GM18519 (cell line): ENCODE data around the gene GDF10.

ENCODE experiments used
- ATAC-seq: cut with Tn5 transposase; IDR thresholded peaks from one replicate; pipeline ENCODE4 v1.9.1; 2021; ENCODE audit warnings: mild to moderate bottlenecking, moderate library complexity; ENCODE audit not compliant: unreplicated experiment, low FRiP score

GDF10 gene

DNA sequence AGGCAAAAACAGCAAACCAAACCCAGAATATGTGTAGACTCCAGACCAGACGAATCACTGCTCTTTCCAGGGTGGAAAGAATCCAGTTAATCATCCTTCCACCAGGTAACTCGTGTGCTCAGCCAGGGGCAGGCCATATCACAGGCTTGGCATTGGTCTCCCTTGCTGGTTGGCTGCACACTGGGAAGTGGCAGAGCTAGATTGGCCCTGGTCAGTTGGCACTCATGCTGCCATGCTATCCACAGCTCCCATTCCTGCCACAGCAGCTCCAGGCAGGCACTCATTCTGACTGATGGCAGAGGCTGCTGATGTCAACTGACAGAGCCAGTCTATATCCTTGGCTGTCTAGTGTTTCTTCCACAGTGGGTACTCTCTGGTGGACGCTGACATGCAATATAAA lies 9.7 kb upstream of the GDF10 start:
- no peak for ATAC-seq

DNA sequence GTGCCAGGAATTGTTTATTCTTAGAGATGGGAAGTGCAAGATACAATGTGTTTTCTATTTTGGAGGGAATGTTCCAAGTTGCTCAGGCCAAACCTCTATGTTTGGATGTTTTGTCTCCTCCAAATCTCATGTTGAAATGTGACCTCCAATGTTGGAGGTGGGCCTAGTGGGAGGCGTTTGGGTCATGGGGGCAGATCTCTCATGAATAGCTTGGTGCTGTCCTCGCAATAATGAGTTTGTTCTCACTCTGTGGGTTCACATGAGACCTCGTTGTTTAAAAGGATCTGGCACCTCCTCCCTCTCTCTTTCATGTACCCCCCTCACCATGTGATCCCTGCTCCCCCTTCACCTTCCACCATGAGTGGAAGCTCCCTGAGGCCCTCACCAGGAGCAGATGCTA lies 8.3 kb upstream of the GDF10 start:
- ATAC-seq = no peak

- no peak for ATAC-seq
Measured at GRCh38 chr10:47294057-47294456, 5.9 kb upstream of the GDF10 start.

DNA sequence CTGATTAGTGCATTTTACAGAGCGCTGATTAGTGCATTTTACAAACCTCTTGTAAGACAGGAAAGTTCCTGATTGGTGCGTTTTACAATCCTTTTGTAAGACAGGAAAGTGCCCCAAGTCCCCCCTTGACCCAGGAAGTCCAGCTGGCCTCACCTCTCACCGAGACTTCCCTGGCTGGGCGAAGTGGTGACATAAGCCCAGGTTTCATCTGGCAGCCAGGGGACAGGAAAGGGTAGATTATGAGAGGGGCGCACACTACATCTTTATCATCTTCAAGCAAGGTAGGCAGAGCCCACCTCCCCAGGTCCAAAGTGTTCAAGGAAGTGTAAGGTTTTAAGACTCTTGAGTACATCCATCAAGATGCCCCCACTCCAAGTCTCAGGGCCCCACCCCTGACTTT lies 5.5 kb upstream of the GDF10 start:
- ATAC-seq = no peak

- no peak for ATAC-seq
Measured at GRCh38 chr10:47295411-47295810, 4.6 kb upstream of the GDF10 start.

DNA sequence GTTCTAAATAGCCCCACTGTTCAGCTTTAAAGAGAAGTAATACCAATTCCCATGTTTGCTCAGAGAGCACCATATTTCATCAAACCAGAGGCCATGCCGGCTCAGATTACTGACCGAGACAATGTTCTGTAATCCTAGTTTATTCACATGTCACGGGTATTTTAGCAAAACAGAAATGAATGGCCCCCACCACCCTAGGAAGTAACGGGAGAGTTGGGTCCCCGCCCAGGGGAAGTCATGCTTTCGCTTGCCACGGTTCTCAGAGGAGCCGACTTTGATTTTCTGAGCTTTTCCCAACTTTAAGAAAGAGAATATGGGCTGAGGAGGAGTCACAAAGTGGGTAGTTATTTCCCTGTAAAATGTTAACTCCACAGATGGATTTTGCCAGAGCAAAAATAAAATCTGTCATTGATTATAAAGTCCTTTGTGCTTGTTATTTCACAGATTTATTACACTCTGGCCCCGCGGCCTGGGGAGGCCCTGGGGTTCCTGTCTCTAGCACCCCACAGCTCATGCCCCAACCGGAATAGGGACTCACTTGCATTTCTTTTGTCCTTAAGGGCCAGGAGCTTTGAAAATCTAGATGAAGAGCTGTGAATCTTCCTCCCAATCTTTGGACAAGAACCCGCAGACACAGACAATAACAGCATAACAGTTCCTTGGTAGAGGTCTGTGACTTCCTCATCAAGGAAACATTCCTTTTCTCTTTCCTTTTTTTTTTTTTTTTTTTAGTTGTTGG lies 3.7 kb upstream of the GDF10 start:
- no peak for ATAC-seq

DNA sequence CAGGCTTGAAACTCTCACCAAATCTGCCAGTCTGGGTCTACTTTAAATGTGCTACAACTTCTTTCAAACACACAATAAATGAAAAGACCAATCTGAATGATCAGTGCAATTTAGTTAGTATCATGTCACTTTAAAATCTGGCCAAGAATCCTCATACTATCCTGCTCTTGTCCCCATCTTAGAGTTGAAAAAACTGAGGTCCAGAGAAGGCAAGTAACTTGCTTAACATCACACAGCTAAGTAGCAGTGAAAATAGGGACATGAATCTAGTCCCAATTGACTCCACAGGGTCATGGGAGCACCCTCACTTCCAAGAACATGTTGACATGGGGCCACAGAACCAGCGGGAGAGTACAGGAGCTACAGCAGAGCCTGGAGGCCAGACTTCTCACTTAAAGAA lies 3.1 kb upstream of the GDF10 start:
- ATAC-seq = no peak

- no peak for ATAC-seq
Measured at GRCh38 chr10:47297866-47298540, 2.0 kb upstream of the GDF10 start.

DNA sequence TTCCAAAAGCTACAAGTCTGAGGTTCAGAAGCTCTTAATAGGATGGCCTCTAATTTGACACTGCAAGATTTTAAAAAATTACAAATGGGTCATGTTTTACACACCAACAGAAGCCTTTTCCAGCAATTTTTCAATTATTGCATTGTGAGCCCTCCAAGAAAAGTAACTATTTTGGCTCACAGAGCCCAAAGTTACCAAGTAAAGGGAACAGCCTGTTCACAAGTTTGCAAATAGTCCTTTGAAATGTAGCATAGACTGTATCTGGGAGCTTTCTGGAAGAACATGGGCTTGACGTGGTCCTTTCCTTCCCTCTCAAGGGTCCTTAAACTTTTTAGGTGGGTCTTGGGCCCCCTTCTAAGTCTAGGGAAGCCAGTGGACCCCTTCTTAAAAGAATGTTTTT lies 1.3 kb upstream of the GDF10 start:
- ATAC-seq = no peak

GRCh38 chr10:47300429-47300931 lies 483 bp downstream of the GDF10 start:
- no peak for ATAC-seq

DNA sequence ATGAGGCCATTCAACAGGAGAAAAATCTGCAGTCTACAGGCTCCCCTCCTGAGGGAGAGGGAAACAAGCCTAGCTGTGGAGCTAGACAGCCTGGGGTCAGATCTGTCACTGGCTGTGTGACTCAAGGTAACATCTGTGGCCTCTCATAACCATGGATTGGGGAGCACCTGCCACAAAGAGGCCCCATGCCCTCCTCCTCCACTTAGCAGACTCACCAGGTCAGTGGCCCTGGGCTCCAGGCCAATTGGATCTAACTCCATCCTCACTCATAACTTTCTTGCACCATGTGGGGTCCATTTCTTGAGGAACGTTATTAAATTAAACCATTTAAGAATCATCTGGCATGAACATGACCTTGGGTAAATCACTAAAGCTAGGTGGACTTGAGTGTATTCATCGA lies 1.8 kb downstream of the GDF10 start:
- ATAC-seq = no peak

DNA sequence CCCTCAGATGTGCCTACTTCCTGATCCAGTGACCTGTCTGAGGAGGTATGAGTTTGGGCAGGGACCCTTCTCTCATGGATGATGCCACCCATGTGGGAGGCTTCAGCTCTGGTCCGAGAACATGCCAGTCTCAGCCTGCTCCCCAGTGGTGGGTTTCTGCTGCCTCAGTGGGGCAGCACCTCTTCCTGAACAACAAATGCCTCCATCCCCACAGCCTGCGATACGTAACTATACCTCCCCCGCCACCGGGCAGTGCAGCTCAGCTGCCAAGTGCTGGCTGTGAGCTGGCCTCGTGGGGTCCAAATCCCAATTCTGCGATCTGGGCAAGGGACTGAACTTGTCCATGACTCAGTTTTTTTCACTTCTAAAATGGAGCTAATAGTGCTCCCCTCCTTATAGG lies 3.1 kb downstream of the GDF10 start:
- ATAC-seq = no peak

GRCh38 chr10:47303866-47304265 lies 3.9 kb downstream of the GDF10 start:
- no peak for ATAC-seq

DNA sequence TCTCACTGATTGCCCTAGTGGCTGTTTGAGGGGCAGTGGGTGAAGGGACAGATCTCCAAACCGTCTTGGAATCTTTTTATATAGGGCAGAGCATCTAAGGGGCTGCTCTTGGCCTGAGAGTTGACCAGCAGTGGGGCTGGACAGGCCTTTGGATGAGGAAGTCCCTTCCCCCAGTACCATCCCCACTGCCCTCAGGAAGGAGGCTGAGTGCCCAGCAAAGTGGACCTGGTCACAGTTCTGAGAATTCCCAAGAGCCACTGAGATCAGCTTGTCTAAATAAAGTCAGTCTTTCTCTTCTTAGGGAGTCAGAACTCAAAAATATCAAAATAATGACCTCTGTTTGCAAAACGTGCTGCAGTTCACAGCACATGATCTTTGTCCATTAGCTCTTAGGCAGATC lies 5.6 kb downstream of the GDF10 start:
- no peak for ATAC-seq

DNA sequence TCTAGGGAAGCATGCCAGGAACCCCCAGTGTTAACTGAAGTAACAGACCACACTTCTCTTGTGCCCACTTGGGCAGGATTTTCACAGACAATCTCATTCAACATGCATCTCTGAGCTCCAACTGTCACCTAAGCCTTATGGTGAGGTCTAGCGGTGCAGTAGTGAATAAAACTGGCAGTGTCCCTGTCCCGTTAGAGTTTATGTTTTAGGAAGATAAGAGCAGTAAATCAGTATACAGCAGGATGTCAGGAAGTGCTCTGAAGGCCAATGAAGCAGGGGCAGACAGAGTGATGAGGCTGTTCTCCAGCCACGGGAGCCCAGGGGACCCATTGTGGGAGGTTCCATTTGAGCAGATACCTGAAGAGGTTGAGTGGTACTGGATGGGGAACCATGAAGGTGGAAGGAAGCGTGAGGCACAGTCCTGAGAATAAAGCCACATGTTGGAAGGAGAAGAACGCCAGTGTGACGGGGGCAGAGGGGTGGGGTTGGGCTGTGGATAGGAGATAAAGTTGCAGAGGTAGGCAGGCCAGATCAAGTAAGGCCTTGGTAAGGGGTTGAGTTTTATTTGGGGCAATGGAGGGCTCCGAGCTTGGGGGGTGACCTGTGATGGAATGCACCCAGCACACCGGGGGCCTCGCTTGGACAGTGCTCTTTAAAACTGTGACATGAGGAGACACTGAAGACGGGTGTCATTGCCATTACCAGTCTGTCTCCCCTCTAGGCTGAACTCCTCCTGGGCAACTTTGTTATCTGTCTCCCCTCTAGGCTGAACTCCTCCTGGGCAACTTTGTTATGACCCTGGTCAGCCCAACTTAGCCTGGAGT lies 6.6 kb downstream of the GDF10 start:
- no peak for ATAC-seq

DNA sequence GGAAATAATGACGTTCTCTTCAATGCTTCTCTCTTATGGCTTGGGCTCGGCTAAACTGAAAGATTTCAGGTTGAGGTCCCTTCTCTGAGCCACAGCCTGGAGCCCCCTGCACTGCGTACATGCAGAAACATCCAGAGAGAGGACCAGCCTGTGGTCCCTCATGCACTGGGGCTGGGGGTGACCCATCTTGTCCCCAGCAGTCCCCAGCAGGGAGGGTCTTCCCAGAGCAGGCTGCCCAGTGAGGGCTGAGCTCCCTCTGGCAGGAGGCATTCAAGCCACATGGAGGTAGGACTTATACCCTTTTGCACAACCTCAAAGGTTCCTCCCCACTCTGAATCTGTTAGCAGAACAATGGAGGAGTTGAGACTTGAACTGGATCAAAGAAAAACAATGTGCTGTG lies 7.4 kb downstream of the GDF10 start:
- ATAC-seq = no peak

GRCh38 chr10:47308775-47309174 lies 8.8 kb downstream of the GDF10 start:
- no peak for ATAC-seq

DNA sequence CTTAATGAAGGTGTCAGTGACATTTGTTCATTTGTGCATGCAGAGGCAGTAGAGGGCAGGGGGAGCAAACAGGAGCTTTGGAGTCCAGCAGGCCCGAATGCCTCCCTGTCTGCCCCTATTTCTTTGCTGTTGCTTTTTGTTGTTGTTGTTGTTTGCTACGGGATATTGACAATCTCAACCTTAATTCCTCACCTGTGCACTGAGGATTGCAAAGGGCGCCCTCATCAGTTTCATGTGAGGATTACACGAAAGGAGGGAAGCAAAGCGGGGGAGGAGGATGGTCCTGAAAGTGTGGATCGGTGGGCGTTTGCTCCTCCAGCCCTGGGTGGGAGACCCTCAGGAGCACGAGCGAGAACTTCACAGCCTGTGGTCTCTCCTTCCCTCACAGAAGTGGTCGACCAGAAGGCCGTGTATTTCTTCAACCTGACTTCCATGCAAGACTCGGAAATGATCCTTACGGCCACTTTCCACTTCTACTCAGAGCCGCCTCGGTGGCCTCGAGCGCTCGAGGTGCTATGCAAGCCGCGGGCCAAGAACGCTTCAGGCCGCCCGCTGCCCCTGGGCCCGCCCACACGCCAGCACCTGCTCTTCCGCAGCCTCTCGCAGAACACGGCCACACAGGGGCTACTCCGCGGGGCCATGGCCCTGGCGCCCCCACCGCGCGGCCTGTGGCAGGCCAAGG lies 9.6 kb downstream of the GDF10 start:
- ATAC-seq = no peak

DNA sequence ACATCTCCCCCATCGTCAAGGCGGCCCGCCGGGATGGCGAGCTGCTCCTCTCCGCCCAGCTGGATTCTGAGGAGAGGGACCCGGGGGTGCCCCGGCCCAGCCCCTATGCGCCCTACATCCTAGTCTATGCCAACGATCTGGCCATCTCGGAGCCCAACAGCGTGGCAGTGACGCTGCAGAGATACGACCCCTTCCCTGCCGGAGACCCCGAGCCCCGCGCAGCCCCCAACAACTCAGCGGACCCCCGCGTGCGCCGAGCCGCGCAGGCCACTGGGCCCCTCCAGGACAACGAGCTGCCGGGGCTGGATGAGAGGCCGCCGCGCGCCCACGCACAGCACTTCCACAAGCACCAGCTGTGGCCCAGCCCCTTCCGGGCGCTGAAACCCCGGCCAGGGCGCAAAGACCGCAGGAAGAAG lies 10.1 kb downstream of the GDF10 start:
- ATAC-seq = no peak

GRCh38 chr10:47311193-47311931 lies 11.4 kb downstream of the GDF10 start:
- ATAC-seq = no peak
